HS-5 (cell line): Measurements from ENCODE around the gene EMSY.
"Not testable (repeated sequence)": the region's sequence is repeated elsewhere in the genome, so short reads cannot be mapped to it uniquely, and the experiment has no call there.

Experiments used
- DNase-seq: peaks from one replicate; pipeline ENCODE4 v3.0.0-alpha.2; 2012; ENCODE audit warnings: low read depth

EMSY gene

DNA sequence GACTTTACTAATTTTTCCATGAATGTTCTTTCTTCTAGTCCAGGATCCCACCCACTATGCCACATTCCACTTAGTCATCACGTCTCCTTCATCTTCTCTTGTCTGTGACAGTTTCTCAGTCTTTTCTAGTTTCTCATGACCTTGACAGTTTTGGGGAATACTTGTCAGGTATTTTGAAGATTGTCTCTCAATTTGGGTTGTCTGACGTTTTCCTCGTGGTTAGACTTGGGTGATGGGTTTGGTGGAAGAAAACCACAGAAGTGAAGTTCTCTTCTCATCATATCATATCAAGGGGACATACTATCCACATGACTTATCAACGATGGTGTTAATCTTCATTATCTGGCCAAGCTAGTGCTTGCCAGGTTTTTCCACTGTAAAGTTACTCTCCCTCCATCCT is 123.3 kb downstream of the EMSY start:
- no peak for DNase-seq

DNA sequence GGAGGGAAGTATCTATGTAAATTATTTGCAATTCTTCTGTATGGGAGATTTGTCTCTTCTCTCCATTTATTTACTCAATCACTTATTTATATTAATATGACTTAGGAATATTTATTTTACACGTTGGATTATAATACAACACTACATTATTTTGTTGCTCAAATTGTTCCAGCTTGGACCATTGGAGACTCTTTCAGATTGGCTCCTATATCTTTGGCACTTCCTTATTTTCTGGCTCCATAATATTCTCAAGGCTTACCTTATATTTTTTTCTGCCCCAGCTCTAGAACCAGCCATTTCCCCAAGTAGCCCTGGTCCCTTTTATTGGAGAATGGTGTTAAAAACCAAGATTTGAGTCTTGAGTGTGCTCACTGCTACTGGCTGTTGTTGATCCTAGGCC is 123.8 kb downstream of the EMSY start:
- no peak for DNase-seq

DNA sequence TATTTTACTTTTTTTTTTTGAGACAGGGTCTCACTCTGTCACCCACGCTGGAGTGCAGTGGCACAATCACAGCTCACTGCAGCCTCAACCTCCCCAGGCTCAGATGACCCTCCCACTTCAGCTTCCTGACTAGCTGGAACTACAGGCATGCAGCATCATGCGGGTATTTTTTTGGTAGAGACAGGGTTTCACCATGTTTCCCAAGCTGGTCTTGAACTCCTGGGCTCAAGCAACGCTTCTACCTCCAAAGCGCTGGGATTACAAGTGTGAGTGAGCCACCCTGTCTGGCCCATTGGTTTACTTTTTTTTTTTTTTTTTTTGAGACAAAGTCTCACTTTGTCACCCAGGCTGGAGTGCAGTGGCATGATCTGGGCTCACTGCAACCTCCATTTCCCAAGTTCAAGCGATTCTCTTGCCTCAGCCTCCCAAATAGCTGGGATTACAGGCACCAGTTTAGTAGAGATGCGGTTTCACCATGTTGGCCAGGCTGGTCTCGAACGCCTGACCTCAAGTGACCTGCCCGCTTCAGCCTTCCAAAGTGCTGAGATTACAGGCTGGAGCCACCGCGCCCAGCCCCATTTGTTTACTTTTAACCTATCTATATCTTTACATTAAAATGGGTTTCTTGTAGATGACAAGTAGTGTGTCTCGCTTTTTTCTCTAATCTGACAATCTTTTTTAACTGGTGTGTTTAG is 127.5 kb downstream of the EMSY start:
- DNase-seq = not testable (repeated sequence)

DNA sequence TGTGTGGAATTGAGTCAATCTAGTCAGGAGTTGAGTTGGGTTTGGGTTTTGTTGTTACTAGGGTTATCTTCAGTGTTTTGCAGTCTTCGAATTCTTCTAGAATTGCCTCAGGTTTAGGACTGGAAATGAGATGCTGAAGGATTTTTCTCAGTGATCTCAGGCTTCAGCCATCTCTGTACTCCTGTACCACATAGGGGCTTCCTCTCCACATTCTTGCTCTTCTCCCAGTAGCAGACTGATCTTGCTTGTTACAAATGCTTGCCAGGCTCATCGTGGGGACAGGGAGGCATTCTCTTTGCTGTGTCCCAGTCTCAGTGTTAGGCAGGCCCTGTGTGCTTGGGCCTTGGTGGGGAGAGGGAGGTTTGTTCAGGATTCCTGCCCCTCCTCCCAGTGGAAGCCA is 129.6 kb downstream of the EMSY start:
- no peak for DNase-seq

DNA sequence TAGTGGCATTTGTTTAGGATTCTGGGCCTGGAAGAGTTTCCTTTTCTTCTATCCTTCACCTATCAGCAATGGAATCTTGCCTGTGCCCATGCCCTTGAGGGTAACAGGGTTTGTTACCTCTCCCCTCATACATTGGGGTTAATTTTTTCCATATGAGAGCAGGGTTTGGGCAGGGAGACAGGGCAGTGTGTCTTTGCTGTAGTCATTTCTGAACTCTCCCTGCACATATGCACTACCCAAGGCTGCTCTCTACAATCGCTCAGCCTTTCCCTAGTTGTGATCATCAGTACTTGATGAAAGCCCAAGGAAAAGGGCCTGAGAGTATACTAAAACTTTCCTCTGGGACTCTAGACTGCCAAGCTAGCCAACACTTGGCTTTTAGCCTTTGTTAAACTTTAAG is 130.1 kb downstream of the EMSY start:
- no peak for DNase-seq

DNA sequence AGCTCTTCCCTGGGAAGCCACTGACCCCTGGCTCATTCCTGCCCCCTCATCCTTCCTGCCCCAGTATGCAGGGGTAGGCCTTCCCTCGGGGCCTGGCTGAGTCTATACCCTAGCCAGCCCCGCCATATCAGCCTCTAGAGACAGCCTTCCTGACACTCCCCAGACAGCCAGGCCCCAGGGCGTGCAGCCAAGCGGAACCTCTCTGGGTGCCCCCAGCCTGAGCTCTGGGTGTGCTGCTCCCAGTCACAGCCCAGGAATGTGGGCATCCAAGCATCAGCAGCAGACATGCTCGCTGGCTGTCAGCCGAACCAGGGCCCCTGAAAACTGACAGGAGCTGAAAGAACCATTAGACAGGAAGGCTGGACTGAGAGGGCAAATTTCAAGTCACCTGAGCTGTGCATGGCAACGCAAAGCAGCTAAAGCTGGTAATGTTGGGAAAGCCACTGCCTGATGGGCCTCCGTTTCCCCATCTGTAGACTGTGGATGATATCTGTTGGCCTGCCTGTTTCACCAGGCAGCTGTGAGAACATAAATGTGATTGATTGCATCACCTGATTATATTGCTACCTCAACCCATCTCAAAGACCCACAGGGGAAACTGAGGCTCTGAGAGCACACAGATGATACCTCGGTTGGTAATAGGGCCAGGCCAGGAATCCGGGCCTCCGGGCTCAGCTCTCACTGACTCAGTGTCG is 132.6 kb downstream of the EMSY start:
- peak; percentile 28 for DNase-seq

DNA sequence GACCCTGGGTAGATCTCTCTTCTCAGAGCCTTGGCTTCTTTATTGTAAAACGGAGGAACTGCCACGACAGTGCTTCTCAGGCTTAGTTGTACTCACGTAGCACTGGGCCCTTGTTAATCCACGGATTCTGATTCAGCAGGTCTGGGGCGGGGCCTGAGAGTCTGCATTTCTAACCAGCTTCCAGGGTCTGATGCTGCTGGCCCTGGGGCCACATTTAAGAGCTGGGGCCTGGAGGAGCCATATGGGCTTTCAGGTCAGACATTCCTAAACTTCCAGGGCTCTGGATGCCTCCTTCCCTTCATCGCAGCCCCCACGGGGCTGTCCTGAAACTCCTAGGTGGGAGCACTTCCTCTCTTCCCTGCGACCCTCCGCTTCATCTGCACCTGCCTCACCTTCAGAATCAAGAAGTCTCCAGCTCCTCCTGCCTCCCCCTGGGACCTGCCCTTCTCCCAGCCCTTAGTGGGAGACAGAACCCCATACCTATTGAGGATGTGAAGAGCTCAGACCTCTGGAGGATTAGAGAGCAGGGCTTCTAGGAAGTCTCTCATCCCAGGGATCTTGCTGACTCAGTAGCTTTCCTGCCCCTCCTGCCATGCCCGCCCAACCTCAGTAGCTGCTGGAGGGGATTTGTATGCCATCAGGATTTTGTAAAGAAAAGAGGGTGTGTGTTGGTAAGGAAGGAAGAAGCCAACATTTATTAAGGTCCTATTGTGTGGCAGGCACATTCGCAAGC is 133.3 kb downstream of the EMSY start:
- DNase-seq = no peak

DNA sequence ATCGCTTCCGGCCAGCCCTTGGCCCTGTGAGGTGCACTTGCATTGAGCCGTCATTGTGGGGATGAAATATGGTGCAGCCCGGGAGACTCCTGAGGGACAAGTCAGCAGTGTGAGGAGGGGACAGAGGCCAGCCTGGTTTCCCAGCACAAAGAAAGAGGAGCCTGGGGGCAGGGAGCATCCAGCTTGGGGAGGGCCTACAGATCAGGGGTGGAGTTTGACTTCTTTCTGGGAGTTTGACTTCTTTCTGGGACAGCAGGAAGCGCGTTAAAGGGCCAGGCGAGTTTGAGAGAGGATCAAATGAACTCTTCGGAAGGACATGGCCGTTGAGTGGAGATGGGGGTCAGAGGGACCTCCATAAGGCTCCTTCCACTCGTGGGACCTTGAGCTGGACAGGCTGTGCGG is 133.8 kb downstream of the EMSY start:
- DNase-seq = no peak

DNA sequence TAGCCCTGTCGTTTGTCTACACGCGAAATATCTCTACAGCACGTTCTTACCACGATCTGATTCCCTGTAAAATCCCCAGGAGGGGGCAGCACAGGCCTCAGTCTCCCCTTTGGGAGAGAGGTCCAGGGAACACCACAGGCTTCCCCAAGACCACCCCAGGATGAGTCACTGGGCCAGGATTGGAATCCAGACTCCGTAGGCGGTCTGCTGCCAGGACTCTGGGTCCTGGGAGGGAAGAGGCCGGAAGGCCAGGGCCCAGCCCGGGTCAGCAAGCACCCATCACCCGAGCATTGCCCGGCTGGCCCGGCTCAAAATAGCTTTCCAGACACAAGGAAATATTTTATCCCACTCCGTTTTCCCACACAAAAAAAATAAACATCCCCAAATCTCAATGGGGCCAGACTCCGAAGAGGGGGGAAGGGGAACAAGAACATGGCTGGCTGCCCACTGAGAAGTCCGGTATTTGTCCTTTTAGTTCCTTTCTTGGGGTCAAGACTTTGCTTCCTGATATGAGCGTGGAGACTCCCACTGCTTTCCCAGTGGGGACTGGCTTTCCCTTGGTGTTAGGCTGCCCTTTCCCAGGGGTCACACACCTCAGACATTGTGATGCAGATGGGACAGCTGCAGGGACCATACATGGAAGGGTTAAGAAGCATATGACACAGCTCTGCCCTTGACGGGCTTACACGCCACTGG is 134.4 kb downstream of the EMSY start:
- no peak for DNase-seq

DNA sequence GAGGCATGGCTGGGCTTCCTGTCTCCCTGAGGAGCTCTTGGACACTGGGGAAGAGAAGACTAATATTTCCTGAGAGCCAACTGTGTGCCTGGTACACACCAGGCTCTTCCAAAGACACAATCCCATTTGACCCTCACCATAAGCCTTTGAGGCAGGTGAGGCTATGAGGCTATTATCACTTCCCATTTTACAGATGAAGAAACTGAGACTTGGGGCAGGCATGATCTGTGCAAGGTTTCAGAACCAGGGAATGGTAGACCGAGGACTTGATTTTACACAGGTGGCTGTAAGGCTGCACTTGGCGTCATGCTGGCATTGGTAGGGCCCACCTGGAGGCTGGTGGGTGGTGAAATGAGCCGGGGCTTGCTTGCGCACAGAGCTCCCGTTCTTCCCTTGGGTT is 134.9 kb downstream of the EMSY start:
- no peak for DNase-seq

DNA sequence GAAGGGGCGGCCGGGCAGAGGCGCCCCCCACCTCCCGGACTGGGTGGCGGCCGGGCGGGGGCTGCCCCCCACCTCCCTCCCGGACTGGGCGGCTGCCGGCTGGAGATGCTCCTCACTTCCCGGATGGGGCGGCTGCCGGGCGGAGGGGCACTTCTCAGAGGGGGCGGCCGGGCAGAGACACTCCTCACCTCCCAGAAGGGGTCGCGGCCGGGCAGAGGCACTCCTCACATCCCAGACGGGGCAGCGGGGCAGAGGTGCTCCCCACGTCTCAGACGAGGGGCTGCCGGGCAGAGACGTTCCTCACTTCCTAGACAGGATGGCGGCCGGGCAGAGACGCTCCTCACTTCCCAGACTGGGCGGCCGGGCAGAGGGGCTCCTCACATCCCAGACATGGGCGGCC is 137.7 kb downstream of the EMSY start:
- DNase-seq = not testable (repeated sequence)

DNA sequence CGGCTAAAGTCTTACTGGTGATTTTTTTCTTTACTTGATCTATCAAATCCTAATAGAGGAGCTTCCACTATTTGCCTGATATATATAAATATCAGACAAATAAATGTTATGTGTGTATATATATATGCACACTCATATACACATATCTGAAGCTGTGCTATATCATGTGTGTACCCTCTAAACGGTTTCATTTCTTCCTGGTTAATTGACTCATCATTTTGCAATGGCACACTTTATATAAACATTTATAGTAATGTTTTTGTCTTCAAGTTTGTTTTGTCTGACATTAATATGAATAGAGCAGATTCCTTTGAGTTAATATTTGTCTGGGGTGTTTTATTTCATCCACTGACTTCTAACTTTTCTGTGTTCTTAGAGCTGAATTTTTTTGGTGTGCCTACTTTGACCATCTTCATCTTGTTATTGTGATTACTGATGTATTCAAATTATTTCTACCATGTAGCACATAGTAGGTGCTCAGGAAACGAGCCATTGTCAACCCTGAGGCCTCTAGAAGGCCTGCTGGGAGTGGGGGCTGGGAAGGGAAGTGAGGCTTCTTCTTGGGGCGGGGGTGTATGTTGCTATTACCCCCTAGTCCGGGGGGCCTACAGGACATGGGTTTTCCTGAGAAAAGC is 143.1 kb downstream of the EMSY start:
- no peak for DNase-seq

DNA sequence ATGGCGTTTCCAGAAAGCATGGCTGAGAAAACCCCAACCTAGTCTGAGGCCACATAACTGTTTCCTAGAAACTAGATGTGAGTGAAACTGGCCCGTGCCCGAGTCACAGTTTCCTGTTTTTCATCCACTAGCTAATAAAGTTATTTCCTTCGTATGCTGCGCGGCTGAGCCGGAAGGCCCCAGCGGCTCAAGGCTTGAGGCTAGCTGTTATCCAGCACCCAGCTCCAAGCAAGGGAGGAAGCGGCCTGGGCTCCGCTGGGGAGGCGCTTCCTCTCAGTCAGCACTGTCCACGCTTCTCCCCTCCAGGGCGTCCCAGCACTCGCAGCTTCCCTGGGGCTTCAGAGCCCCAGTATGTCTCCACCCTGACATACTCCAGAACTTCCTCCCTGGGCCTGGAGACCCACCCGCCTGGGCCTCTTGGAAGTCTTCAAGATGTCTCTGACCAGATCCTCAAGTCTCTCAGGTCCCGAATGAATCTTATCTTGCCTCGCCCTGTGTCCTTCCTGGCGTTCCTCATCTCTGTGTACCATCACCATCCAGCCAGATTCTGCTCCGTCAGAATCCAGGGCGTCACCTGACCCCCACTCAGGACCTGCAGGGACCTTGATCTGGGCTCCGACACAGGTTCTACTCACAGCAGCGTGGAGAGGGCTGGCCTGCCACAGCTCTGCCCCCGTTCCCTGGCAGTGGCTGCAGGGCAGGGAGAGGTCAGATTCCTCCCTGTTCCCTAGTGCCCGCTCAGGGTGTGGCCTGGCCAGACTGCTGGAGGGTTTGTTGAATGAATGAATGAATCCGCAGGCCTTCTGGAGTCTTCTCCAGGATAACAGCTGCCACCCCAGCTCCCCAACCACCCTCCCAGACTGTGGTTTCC is 143.9 kb downstream of the EMSY start:
- no peak for DNase-seq

DNA sequence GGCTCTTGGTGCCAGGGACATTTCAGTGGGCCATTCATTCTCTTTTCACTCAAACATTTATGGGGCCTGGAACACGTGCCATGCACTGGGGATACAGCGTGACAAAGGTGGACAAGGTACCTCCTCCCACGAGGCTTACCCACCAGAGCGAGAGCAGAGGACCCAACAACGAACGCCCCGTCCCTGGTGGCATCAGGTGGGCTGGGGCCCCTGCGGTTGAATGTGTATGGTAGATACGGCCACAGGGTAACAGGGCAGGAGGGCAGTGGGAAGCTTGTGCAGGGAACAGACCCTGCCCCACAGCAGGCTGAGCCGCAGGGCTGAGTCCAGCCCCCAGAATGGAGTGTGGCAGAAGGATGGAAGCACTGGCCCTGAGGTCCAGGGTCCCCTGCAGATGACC is 144.7 kb downstream of the EMSY start:
- DNase-seq = no peak

DNA sequence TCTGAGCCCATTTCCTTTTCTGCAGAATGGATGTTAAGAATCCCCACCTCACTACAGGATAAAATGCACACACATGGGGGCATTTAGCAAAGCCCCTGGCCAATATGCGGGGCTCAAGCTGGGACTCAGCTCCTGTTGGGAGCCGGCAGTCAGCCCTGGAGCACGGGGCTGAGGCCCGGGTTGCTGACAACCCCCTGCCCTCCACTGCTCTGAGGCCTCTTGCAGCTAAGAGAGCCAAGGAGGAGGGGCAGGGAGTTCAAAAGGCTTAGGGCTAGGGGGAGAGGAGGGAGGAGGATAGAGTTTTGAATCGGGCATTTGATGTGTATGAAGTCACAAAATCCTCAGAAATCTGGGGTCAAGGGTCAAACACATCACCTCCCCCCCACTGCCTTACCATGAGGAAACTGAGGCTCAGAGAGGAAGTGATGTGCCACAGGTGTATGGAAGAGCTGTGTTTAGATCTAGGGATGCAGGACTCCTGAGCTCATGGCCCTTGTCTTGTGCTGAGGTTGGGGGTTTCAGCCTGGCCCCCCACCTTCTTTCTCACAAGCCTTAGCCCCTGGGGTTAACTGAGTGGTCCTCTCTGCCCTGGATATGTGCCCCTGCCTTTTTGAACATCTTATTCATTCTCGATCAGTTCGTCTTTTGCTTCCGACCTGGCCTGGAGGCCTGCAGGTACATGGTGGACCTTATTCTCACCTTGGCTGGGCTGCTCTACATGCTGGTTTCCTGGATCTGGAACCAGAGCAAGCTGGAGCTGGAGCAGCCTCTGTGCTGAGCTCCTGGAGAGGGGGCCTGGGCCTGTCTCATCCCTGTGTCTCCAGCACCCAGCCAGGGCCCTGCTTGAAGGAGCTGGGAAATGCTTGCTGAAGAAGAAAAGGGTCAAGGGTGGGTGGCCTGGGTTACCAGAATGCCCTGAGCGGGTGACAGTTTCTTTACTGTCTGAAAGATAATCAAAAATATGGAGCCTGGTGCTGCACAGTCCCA is 145.4 kb downstream of the EMSY start:
- DNase-seq = no peak

DNA sequence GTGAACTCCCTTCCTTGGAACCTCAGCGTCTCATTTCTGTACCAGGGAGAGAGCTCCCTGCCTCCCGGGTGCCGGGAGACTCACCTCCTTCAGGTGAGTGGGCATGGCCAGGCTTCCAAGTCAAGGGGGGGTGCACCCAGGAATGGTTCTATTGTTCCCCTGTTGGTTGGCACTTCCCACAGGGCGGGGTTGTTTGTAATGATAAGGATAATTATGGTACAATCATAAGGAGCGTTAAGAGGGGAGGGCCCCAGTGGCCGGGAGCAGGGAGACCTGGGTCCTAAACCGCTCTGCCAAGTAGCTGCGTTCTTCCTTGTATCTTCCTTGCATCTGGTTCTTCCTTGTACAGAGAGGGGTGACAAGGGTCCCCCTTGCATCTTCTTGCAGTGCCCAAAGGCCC is 146.6 kb downstream of the EMSY start:
- no peak for DNase-seq

DNA sequence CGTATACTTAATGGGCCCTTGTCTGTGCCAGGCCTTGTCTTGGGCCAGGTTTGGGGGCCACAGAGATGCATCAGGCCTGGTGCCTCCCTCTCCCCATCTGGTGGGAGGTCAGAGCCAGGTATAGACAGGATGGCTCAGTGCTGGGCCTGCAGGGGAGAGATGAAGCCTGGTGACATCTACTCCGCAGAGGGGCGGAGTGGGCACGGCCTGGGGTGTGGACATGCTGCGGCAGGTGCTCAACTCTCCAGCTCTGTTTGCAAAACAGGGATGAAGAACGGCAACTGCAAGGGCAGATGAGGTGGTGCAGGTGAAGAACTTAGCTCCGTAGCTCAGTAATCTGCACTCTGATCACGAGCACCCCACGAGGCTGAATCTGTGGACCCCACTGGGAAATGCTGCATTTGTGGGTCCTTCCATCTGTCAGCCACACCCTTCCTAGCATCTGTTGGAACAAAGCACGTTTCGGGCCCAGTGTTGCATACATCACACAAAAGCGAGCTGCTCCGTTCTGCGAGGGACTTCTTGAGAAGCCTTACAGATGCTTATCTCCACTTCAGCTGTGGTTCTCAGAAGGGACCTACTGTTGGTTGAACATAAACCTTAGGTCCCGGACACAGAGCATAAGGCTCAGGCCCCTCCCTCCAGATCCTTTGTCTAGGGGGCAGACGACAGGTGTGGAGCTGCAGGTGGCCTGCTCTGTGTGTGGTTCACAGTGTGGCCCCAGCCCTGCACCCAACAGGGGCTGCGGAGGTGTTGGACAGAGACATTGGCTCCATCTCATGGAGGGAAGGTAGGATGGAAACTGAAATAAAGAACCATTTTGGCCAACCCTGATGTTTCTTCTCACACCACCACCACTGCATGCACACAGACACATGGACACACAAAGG is 147.5 kb downstream of the EMSY start:
- DNase-seq = no peak

DNA sequence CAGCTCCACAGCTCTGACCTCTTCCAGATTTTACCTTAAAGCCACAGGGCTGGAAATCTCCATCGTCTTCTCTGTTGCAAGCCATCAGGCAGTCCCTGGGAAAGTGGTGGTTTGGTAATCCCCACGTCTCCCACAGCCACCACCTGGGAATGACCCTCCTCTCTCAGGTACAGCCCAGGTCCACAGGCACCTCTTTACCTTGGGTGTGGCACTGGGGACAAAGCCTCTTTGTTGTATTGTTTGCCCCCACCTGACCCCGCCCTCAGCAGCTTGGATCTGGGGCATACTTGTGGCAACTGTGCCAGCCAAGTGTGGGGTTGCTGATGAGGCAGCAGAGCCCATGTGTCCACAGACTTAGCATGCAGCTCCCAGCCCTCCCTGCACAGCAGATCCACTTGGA is 148.1 kb downstream of the EMSY start:
- DNase-seq = no peak

DNA sequence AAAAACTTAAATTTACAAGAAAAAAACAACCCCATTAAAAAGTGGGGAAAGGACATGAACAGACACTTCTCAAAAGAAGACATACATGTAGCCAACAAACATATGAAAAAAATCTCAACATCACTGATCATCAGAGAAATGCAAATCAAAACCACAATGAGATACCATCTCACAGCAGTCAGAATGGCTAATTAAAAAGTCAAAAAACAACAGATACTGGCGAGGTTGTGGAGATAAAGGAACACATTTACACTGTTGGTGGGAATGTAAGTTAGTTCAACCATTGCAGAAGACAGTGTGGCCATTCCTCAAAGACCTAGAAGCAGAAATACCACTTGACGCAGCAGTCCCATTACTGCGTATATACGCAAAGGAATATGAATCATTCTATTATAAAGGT is 150.3 kb downstream of the EMSY start:
- DNase-seq = not testable (repeated sequence)
